ENCODE data around the gene THAP4. TPM values are rescaled to one million over a fixed set of nuclear protein-coding genes. Genes with fewer than 3 reads are reported as not detected.

Gene THAP4
- total and polyA plus RNA-seq, 2 experiments from 2014 or later = 62.9 to 80.4 TPM

- DNase-seq (ENCODE audit: low spot score) = no peak
- no peaks in the 10 kb centered on the region for H4K20me1 ChIP-seq (replicated peaks; ENCODE audit: insufficient read depth)
- no peaks in the 10 kb centered on the region for H3F3A ChIP-seq (replicated peaks; ENCODE audit: low read depth)
- H3K27me3 Mint-ChIP-seq (ENCODE audit: insufficient read depth, low read depth, poor library complexity) = peaks cover 20% of the 10 kb centered on the region
- H3K4me1 ChIP-seq (ENCODE audit: insufficient read depth) = peaks cover 10% of the 10 kb centered on the region
- H3K9me3 Mint-ChIP-seq = peaks cover 23% of the 10 kb centered on the region
- no peak for ATAC-seq
- no peak overlapping the region for H3K27ac Mint-ChIP-seq
- no peak overlapping the region for H3K4me3 ChIP-seq
- no peaks in the 10 kb centered on the region for H3K36me3 ChIP-seq (ENCODE audit: insufficient read depth)
- H3K27me3 ChIP-seq (ENCODE audit: insufficient read depth) = peaks cover 8% of the 10 kb centered on the region; the same call in 1 of the 2 replicates
- no peaks in the 10 kb centered on the region for H3K79me2 ChIP-seq (replicated peaks; ENCODE audit: insufficient read depth)
- H3K4me3 Mint-ChIP-seq = no peak overlapping the region
- no peak overlapping the region for H2AFZ ChIP-seq
- H3K4me2 ChIP-seq = no peak overlapping the region
- peaks cover 30% of the 10 kb centered on the region for H3K4me1 Mint-ChIP-seq
- no peak overlapping the region for H3K27ac ChIP-seq (ENCODE audit: low read depth)
- H3K36me3 Mint-ChIP-seq (ENCODE audit: low read depth) = peaks cover 8% of the 10 kb centered on the region; the same call in 2 of the 3 replicates
- TF ChIP-seq POLR2AphosphoS5 (IDR thresholded peaks at IDR 0.05; ENCODE audit: low read depth) = no peak
- TF ChIP-seq, protein P1, sequence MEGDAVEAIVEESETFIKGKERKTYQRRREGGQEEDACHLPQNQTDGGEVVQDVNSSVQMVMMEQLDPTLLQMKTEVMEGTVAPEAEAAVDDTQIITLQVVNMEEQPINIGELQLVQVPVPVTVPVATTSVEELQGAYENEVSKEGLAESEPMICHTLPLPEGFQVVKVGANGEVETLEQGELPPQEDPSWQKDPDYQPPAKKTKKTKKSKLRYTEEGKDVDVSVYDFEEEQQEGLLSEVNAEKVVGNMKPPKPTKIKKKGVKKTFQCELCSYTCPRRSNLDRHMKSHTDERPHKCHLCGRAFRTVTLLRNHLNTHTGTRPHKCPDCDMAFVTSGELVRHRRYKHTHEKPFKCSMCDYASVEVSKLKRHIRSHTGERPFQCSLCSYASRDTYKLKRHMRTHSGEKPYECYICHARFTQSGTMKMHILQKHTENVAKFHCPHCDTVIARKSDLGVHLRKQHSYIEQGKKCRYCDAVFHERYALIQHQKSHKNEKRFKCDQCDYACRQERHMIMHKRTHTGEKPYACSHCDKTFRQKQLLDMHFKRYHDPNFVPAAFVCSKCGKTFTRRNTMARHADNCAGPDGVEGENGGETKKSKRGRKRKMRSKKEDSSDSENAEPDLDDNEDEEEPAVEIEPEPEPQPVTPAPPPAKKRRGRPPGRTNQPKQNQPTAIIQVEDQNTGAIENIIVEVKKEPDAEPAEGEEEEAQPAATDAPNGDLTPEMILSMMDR (conservative IDR thresholded peaks at IDR 0.05; ENCODE audit: low read depth in 2 of 2) = no peak
- TF ChIP-seq CREB1 (CRISPR knock-in tag; IDR thresholded peaks at IDR 0.05; ENCODE audit: low read depth) = no peak
- TF ChIP-seq, protein P2, sequence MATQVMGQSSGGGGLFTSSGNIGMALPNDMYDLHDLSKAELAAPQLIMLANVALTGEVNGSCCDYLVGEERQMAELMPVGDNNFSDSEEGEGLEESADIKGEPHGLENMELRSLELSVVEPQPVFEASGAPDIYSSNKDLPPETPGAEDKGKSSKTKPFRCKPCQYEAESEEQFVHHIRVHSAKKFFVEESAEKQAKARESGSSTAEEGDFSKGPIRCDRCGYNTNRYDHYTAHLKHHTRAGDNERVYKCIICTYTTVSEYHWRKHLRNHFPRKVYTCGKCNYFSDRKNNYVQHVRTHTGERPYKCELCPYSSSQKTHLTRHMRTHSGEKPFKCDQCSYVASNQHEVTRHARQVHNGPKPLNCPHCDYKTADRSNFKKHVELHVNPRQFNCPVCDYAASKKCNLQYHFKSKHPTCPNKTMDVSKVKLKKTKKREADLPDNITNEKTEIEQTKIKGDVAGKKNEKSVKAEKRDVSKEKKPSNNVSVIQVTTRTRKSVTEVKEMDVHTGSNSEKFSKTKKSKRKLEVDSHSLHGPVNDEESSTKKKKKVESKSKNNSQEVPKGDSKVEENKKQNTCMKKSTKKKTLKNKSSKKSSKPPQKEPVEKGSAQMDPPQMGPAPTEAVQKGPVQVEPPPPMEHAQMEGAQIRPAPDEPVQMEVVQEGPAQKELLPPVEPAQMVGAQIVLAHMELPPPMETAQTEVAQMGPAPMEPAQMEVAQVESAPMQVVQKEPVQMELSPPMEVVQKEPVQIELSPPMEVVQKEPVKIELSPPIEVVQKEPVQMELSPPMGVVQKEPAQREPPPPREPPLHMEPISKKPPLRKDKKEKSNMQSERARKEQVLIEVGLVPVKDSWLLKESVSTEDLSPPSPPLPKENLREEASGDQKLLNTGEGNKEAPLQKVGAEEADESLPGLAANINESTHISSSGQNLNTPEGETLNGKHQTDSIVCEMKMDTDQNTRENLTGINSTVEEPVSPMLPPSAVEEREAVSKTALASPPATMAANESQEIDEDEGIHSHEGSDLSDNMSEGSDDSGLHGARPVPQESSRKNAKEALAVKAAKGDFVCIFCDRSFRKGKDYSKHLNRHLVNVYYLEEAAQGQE (IDR thresholded peaks at IDR 0.05; ENCODE audit: unreplicated experiment) = no peak
- TF ChIP-seq EZH2phosphoT487 (IDR thresholded peaks at IDR 0.05; ENCODE audit: unreplicated experiment) = no peak
- no peak for TF ChIP-seq JUNB (IDR thresholded peaks at IDR 0.05; ENCODE audit: unreplicated experiment)
- no peak for TF ChIP-seq EZH2 (IDR thresholded peaks at IDR 0.05; ENCODE audit: low read depth, unreplicated experiment)
- no peaks in the 10 kb centered on the region for H3K9me2 ChIP-seq (ENCODE audit: insufficient read depth)
Observed at GRCh38 chr2:241553981-241554380, 83.0 kb downstream of the THAP4 start.

DNA sequence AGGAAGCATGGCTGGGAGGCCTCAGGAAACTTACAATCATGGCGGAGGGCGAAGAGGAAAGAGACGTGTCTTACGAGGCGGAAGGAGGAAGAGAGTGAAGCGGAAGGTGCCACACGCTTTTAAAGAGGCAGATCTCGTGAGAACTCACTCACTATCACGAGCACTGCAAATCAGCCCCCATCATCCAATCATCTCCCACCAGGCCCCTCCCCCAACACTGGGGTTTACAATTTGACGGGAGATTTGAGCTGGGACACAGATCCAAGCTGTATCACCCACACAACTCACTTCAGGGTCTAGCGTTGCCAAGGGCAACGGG is 83.5 kb downstream of the THAP4 start:
- no peak overlapping the region for H3K4me3 Mint-ChIP-seq
- peaks cover 30% of the 10 kb centered on the region for H3K4me1 Mint-ChIP-seq
- no peak for TF ChIP-seq EZH2 (IDR thresholded peaks at IDR 0.05; ENCODE audit: low read depth, unreplicated experiment)
- TF ChIP-seq ZNF331 (CRISPR knock-in tag; IDR thresholded peaks at IDR 0.05; ENCODE audit: low read depth) = no peak
- no peak for TF ChIP-seq STAT1 (IDR thresholded peaks at IDR 0.05; ENCODE audit: unreplicated experiment)
- TF ChIP-seq, protein P2 (IDR thresholded peaks at IDR 0.05; ENCODE audit: unreplicated experiment) = no peak
- no peak for TF ChIP-seq CREB1 (CRISPR knock-in tag; IDR thresholded peaks at IDR 0.05; ENCODE audit: low read depth)
- TF ChIP-seq, protein P1 (conservative IDR thresholded peaks at IDR 0.05; ENCODE audit: low read depth in 2 of 2) = no peak

More for the DNA sequence above, 83.5 kb downstream of the THAP4 start:
- H3K27ac Mint-ChIP-seq = no peak overlapping the region
- H3K36me3 ChIP-seq (ENCODE audit: insufficient read depth) = no peaks in the 10 kb centered on the region
- H4K20me1 ChIP-seq (replicated peaks; ENCODE audit: insufficient read depth) = no peaks in the 10 kb centered on the region
- peaks cover 10% of the 10 kb centered on the region for H3K4me1 ChIP-seq (ENCODE audit: insufficient read depth)
- ATAC-seq (no peak), DNase-seq (ENCODE audit: low spot score) (no peak)
- H3F3A ChIP-seq (replicated peaks; ENCODE audit: low read depth) = no peaks in the 10 kb centered on the region
- H3K4me2 ChIP-seq = no peak overlapping the region
- H3K9me3 Mint-ChIP-seq = peaks cover 23% of the 10 kb centered on the region
- no peak overlapping the region for H3K4me3 ChIP-seq
- no peak overlapping the region for H3K27ac ChIP-seq (ENCODE audit: low read depth)
- no peaks in the 10 kb centered on the region for H3K9me2 ChIP-seq (ENCODE audit: insufficient read depth)
- no peaks in the 10 kb centered on the region for H3K79me2 ChIP-seq (replicated peaks; ENCODE audit: insufficient read depth)
- peaks cover 8% of the 10 kb centered on the region; the same call in 2 of the 3 replicates for H3K36me3 Mint-ChIP-seq (ENCODE audit: low read depth)
- no peak overlapping the region; the same call in 1 of the 2 replicates for H2AFZ ChIP-seq
- peaks cover 20% of the 10 kb centered on the region for H3K27me3 Mint-ChIP-seq (ENCODE audit: insufficient read depth, low read depth, poor library complexity)
- peaks cover 8% of the 10 kb centered on the region; the same call in 1 of the 2 replicates for H3K27me3 ChIP-seq (ENCODE audit: insufficient read depth)
